B cell (primary cell): ENCODE results near the gene NFASC. TPM values are rescaled to one million over a fixed set of nuclear protein-coding genes. Genes with fewer than 3 reads are reported as not detected.

Experiments used
- ATAC-seq: fragments of 200-7000 bp; cut with Tn5 transposase; one replicate; pipeline ENCODE4 v1.10.0; 2021; ENCODE audit warnings: low read depth, mild to moderate bottlenecking, moderate number of reproducible peaks, moderate library complexity
- CTCF ChIA-PET: fragments of 350-600 bp; sonication (Branson Sonifier 250); formaldehyde crosslinking; loops from one replicate; lab custom pipeline; 2021; ENCODE audit warnings: antibody characterized with exemption, inconsistent platforms; lab: Charles Lee
- POLR2A ChIA-PET: fragments of 350-600 bp; sonication (Branson Sonifier 250); formaldehyde crosslinking; loops from one replicate; lab custom pipeline; 2021; ENCODE audit warnings: antibody characterized with exemption; lab: Charles Lee
- DNase-seq: peaks from one replicate; pipeline ENCODE4 v3.0.0; 2013
- H2AFZ ChIP-seq: 2 replicates; pipeline ENCODE4 v1.6.1; 2012; ENCODE audit warnings: mild to moderate bottlenecking, low read depth, low read length; ENCODE audit not compliant: insufficient read depth, poor library complexity, severe bottlenecking
- H3K27ac ChIP-seq, 2 donors: 1 replicate in 1 of 2; 2 replicates in 1 of 2; pipeline ENCODE4 v1.5.1; 2012 to 2013; ENCODE audit warnings: low read length in 2 of 2, mild to moderate bottlenecking in 2 of 2, moderate library complexity in 1 of 2
- H3K27me3 ChIP-seq, 4 experiments: fragments of 200-600 bp in 1 of 4; sonication (generic) in 1 of 4; replicated peaks in 1 of 4; 1 replicate in 2 of 4; 2 replicates in 2 of 4; pipeline versions ENCODE4 v1.6.1 to v1.7.0; 2013 to 2016; ENCODE audit warnings: low read length in 3 of 4, mild to moderate bottlenecking in 2 of 4, mixed read lengths in 1 of 4, moderate library complexity in 1 of 4; ENCODE audit not compliant: insufficient read depth in 4 of 4, control insufficient read depth in 3 of 4; ENCODE audit errors: control extremely low read depth in 1 of 4
- H3K36me3 ChIP-seq, 2 experiments: replicated peaks in 1 of 2; 1 replicate in 1 of 2; 2 replicates in 1 of 2; pipeline versions ENCODE4 v1.6.1 to v1.7.1; 2013; ENCODE audit warnings: low read length in 1 of 2; ENCODE audit not compliant: insufficient read depth in 2 of 2, control insufficient read depth in 1 of 2; ENCODE audit errors: control extremely low read depth in 1 of 2, extremely low read depth in 1 of 2
- H3K4me1 ChIP-seq, 2 donors: fragments of 200-600 bp in 1 of 2; sonication (generic) in 1 of 2; 1 replicate in 1 of 2; 2 replicates in 1 of 2; pipeline versions ENCODE4 v1.5.1 to v1.6.1; 2013 to 2017; ENCODE audit warnings: low read length in 2 of 2; ENCODE audit not compliant: control insufficient read depth in 2 of 2, insufficient read depth in 2 of 2
- H3K4me2 ChIP-seq: replicated peaks from 2 replicates; pipeline ENCODE3; 2012; ENCODE audit warnings: mild to moderate bottlenecking, low read depth, low read length; ENCODE audit not compliant: poor library complexity, severe bottlenecking
- H3K4me3 ChIP-seq, 5 experiments: fragments of 200-600 bp in 1 of 5; sonication (generic) in 1 of 5; 1 replicate in 3 of 5; 2 replicates in 2 of 5; pipeline versions ENCODE4 v1.5.1 to v1.7.0; 2011 to 2016; ENCODE audit warnings: low read length in 4 of 5, mild to moderate bottlenecking in 4 of 5, low read depth in 2 of 5, control low read depth in 1 of 5, moderate library complexity in 1 of 5; ENCODE audit not compliant: insufficient read depth in 1 of 5; ENCODE audit errors: control extremely low read depth in 1 of 5, extremely low read depth in 1 of 5
- H3K79me2 ChIP-seq: fragments of 200-600 bp; sonication (generic); one replicate; pipeline ENCODE4 v1.6.0; 2016; ENCODE audit warnings: low read length; ENCODE audit not compliant: control insufficient read depth, insufficient read depth
- H3K9ac ChIP-seq: fragments of 200-600 bp; sonication (generic); 2 replicates; pipeline ENCODE4 v1.6.1; 2017; ENCODE audit warnings: mild to moderate bottlenecking, low read length, moderate library complexity
- H3K9me3 ChIP-seq, 3 donors: one replicate each; pipeline versions ENCODE4 v1.6.1 to v1.7.1; 2013; ENCODE audit warnings: low read length in 2 of 3; ENCODE audit not compliant: control insufficient read depth in 2 of 3, insufficient read depth in 1 of 3; ENCODE audit errors: control extremely low read depth in 1 of 3
- H4K20me1 ChIP-seq: 2 replicates; pipeline ENCODE4 v1.6.0; 2012; ENCODE audit warnings: mild to moderate bottlenecking, low read length; ENCODE audit not compliant: insufficient read depth, control insufficient read depth, poor library complexity, severe bottlenecking
- H3K27ac Mint-ChIP-seq: one replicate; pipeline ENCODE4 v1.8.0; 2021; ENCODE audit warnings: mixed read lengths
- H3K27me3 Mint-ChIP-seq: one replicate; pipeline ENCODE4 v1.8.0; 2021; ENCODE audit warnings: mixed read lengths
- H3K4me1 Mint-ChIP-seq: one replicate; pipeline ENCODE4 v1.8.0; 2021; ENCODE audit warnings: mixed read lengths
- H3K4me3 Mint-ChIP-seq: one replicate; pipeline ENCODE4 v1.8.0; 2021; ENCODE audit warnings: mixed read lengths
- H3K9me3 Mint-ChIP-seq: one replicate; pipeline ENCODE4 v1.8.0; 2022; ENCODE audit warnings: mixed read lengths; ENCODE audit not compliant: insufficient read depth
- CTCF ChIP-seq: fragments of 200-600 bp; IDR thresholded peaks from one replicate; pipeline ENCODE4 v1.8.0; 2022; ENCODE audit warnings: antibody characterized with exemption, mild to moderate bottlenecking
- EZH2 ChIP-seq: IDR thresholded peaks from 2 replicates; pipeline ENCODE4 v1.6.1; 2012; ENCODE audit warnings: borderline replicate concordance, low read depth, mild to moderate bottlenecking, moderate library complexity, low read length; ENCODE audit not compliant: insufficient read depth, poor library complexity, severe bottlenecking
- WGBS: methylation state at CpG from one replicate; pipeline ENCODE4 v1.1.5; 2013; ENCODE audit warnings: missing lambda C conversion rate; ENCODE audit not compliant: insufficient coverage; 5-methylcytosine and 5-hydroxymethylcytosine counted together
- intact Hi-C: fragments of 100-400 bp; cut with micrococcal nuclease; formaldehyde crosslinking; loops from one replicate; pipeline ENCODE4 v1.10.0; 2022
- polyA plus RNA-seq: library from polyadenylated mRNA; depleted of rRNA; stranded (reverse); fragments of >200 nt; gene quantifications from 2 replicates; pipeline ENCODE4 v1.2.3, GENCODE V29; 2012
- total RNA-seq, 2 donors: library from RNA; stranded (reverse); fragments of 120-200 nt in 1 of 2; gene quantifications; 1 replicate in 1 of 2; 2 replicates in 1 of 2; pipeline versions ENCODE4 v1.2.3 to v1.2.4, GENCODE V29; 2013 to 2022

Gene NFASC
- total and polyA plus RNA-seq, 2 donors (not counting 1 experiment from before 2014, with no cell fraction given) = 0.06 to 0.39 TPM

- H4K20me1 ChIP-seq = no peaks in the 10 kb centered on the region
- Mint-ChIP-seq H3K27me3 (peaks cover 6% of the 10 kb centered on the region), H3K4me1 (peaks cover 24% of the 10 kb centered on the region), H3K4me3 (no peak overlapping the region), H3K9me3 (no peaks in the 10 kb centered on the region), H3K27ac (no peak overlapping the region)
- intact Hi-C loops = no loop called here
- no peak for TF ChIP-seq EZH2
- no peak for TF ChIP-seq CTCF
- DNase-seq (no peak), ATAC-seq (no peak)
- CTCF ChIA-PET = interaction anchor here (0.9 to 9.5 kb wide), 7 partner anchors 11 to 537 kb away, joined by 6 to 69 read pairs (median 9); no protein-coding TSS in a partner anchor
- peaks cover 24 to 28% of the 10 kb centered on the region in 2 donors for H3K4me1 ChIP-seq
- peaks cover 0 to 11% (median 0%) of the 10 kb centered on the region in 4 experiments for H3K27me3 ChIP-seq
- POLR2A ChIA-PET = no interaction called here
- WGBS = 93% methylated on average over 2 of the region's 3 CpGs
- H3K9me3 ChIP-seq = no peaks in the 10 kb centered on the region
- H3K4me3 ChIP-seq = no peak overlapping the region
- H3K4me2 ChIP-seq = no peak overlapping the region
- H2AFZ ChIP-seq = no peak overlapping the region
- no peaks in the 10 kb centered on the region for H3K79me2 ChIP-seq
- no peaks in the 10 kb centered on the region for H3K36me3 ChIP-seq
- no peak overlapping the region for H3K27ac ChIP-seq
- no peak overlapping the region for H3K9ac ChIP-seq
Measured at GRCh38 chr1:204987689-204988088, 117.0 kb downstream of the NFASC start.

- Mint-ChIP-seq H3K4me3 (no peak overlapping the region), H3K4me1 (peaks cover 24% of the 10 kb centered on the region), H3K9me3 (no peaks in the 10 kb centered on the region), H3K27me3 (peaks cover 5% of the 10 kb centered on the region), H3K27ac (no peak overlapping the region)
- intact Hi-C loops = no loop called here
- ChIA-PET POLR2A (no interaction called here), CTCF (interaction anchor here (0.9 to 9.5 kb wide), 12 partner anchors 8 to 537 kb away, joined by 3 to 69 read pairs (median 6); no protein-coding TSS in a partner anchor)
- H3K9me3 ChIP-seq = no peaks in the 10 kb centered on the region
- peaks cover 21 to 27% of the 10 kb centered on the region in 2 donors for H3K4me1 ChIP-seq
- H2AFZ ChIP-seq = no peak overlapping the region
- DNase-seq = no peak
- no peak overlapping the region for H3K27ac ChIP-seq
- H3K9ac ChIP-seq = no peak overlapping the region
- WGBS = 87% methylated on average over 3 of the region's 4 CpGs
- H4K20me1 ChIP-seq = no peaks in the 10 kb centered on the region
- no peak for ATAC-seq
- TF ChIP-seq EZH2 (no peak), CTCF (no peak)
- H3K79me2 ChIP-seq = no peaks in the 10 kb centered on the region
- no peak overlapping the region for H3K4me2 ChIP-seq
- peaks cover 0 to 10% (median 0%) of the 10 kb centered on the region in 4 experiments for H3K27me3 ChIP-seq
- H3K36me3 ChIP-seq = no peaks in the 10 kb centered on the region
- no peak overlapping the region for H3K4me3 ChIP-seq
Measured at GRCh38 chr1:204988196-204988595, 117.5 kb downstream of the NFASC start.
